ENCODE results near the gene AXIN2.

The AXIN2 gene

GRCh38 chr17:65572581-65573281 lies 11.3 kb upstream of the AXIN2 start:
- TF ChIP-seq CTCF (IDR thresholded peaks at IDR 0.05) = no peak

- no peak for TF ChIP-seq CTCF (IDR thresholded peaks at IDR 0.05)
These were observed 10.7 kb upstream of the AXIN2 start for GRCh38 chr17:65572186-65572580.

GRCh38 chr17:65568918-65569317 lies 7.5 kb upstream of the AXIN2 start:
- TF ChIP-seq CTCF (IDR thresholded peaks at IDR 0.05) = no peak

- TF ChIP-seq CTCF (IDR thresholded peaks at IDR 0.05) = no peak
These were observed 6.1 kb upstream of the AXIN2 start for GRCh38 chr17:65567566-65567965.

GRCh38 chr17:65565559-65565958 lies 4.1 kb upstream of the AXIN2 start:
- TF ChIP-seq CTCF (IDR thresholded peaks at IDR 0.05) = no peak

- TF ChIP-seq CTCF (IDR thresholded peaks at IDR 0.05) = no peak
These were observed 3.3 kb upstream of the AXIN2 start for GRCh38 chr17:65564793-65565192.

GRCh38 chr17:65562206-65562531 lies 721 bp upstream of the AXIN2 start:
- TF ChIP-seq CTCF (IDR thresholded peaks at IDR 0.05) = no peak

Measured in LNCAP (cell line).